ENCODE results near the gene MAPK8IP2. TPM values are rescaled to one million over a fixed set of nuclear protein-coding genes. Genes with fewer than 3 reads are reported as not detected.

MAPK8IP2 gene
- polyA plus RNA-seq, 1 of the 3 experiments (the other 2 are of a cell fraction), result 2.7 TPM

DNA sequence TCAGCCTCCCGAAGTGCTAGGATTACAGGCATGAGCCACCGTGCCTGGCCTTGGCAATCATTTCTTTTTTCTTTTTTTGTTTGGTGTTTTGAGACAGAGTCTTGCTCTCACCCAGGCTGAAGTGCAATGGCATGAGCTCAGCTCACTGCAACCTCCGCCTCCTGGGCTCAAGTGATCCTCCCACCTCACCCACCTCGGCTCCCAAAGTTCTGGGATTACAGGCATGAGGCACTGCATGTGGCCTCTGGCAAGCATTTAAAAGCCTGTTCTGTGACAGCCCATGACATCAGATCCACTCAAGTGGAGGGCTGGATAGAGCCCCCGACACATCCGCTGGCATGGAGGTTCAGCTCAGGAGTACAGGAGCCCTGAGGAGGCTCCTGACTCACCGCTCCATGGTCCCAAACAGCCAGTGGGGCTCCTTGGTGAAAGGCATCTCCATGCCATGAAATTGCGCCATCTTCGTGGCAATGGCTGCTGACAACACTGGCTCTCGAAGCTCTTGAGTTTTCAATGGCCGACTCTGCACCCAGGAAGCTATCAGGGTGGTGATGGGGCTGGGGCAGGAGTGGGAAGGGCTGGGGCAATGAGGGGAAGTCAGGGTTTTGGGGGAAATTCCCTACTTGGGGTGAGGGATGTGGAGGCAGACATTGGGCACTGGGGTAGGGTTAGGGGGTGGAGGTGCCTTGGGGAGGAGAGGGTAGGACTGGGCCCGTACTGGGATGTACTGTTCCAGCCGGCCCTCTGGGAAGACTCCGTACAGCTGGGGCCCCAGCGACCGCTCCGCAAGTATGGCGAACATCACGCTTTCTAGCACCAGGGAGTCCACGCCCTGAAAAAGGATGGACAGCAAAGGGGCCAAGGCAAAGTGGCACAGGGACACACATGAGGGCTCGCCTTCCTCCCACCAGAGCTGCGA is 19.3 kb upstream of the MAPK8IP2 start (continued):
- TF ChIP-seq, protein P1, sequence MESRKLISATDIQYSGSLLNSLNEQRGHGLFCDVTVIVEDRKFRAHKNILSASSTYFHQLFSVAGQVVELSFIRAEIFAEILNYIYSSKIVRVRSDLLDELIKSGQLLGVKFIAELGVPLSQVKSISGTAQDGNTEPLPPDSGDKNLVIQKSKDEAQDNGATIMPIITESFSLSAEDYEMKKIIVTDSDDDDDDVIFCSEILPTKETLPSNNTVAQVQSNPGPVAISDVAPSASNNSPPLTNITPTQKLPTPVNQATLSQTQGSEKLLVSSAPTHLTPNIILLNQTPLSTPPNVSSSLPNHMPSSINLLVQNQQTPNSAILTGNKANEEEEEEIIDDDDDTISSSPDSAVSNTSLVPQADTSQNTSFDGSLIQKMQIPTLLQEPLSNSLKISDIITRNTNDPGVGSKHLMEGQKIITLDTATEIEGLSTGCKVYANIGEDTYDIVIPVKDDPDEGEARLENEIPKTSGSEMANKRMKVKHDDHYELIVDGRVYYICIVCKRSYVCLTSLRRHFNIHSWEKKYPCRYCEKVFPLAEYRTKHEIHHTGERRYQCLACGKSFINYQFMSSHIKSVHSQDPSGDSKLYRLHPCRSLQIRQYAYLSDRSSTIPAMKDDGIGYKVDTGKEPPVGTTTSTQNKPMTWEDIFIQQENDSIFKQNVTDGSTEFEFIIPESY (IDR thresholded peaks at IDR 0.05; ENCODE audit: borderline replicate concordance, low read depth), result no peak
- no peak for TF ChIP-seq EP300 (IDR thresholded peaks at IDR 0.05; ENCODE audit: borderline replicate concordance in 1 of 2, low read depth in 1 of 2, low read length in 1 of 2)

DNA sequence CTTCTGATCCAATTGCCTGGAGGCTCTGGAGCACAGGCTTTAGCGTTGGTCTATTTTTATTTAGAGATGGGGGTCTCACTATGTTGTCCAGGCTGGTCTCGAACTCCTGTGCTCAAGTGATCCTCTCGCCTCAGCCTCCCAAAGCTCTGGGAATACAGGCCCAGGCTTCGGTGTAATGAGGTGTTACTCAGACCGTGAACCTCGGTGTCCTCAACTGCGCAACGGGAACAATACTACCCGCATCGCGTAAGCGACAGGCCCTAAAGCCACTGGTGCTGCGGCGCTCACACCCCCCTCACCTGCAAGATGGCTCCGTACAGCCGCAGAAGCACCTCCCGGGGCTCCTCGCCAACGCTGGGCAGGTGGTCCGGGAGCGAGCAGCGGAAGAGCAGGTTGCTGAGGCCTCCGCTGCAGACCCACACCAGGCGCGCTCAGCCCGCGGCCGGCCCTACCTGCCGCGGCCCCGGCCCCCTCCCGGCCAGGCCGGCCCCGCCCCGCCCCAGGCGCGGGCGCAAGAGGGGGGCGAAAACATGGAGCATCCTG is 18.6 kb upstream of the MAPK8IP2 start:
- Histone ChIP-seq H3K4me3 (ENCODE audit: low read depth in 2 of 2, low read length in 1 of 2) (peak overlapping the region; percentile 89 to 94), H3K9ac (peak overlapping the region; percentile 96), H3K9me3 (no peaks in the 10 kb centered on the region), H3K79me2 (ENCODE audit: insufficient read depth) (peaks cover 24% of the 10 kb centered on the region; the same call in 1 of the 2 replicates), H3K9me2 (no peaks in the 10 kb centered on the region), H3K27me3 (ENCODE audit: insufficient read depth) (no peaks in the 10 kb centered on the region), H2AFZ (ENCODE audit: low read depth) (peak overlapping the region; percentile 84; the same call in 1 of the 2 replicates), H3F3A (replicated peaks; ENCODE audit: insufficient read depth) (no peaks in the 10 kb centered on the region), H3K36me3 (replicated peaks in 1 of 2; ENCODE audit: control insufficient read depth in 1 of 2, insufficient read depth in 2 of 2, low read length in 1 of 2) (peaks cover 0 to 24% of the 10 kb centered on the region in 2 experiments), H4K20me1 (ENCODE audit: insufficient read depth) (no peaks in the 10 kb centered on the region), H3K4me2 (peak overlapping the region; percentile 90), H3K27ac (ENCODE audit: low read depth in 2 of 2, low read length in 1 of 2) (peak overlapping the region; percentile 83 to 96; a peak in 3 of 4 replicates), H3K4me1 (ENCODE audit: control insufficient read depth in 1 of 2, insufficient read depth in 2 of 2, low read depth in 1 of 2, low read length in 1 of 2) (peaks cover 0 to 14% of the 10 kb centered on the region in 2 experiments; a peak in 1 of 4 replicates)
- POLR2A ChIA-PET, result interaction anchor here (0.5 to 2.3 kb wide), 6 partner anchors 10 to 110 kb away, joined by 3 to 10 read pairs (median 4); partner anchors contain the start of gene SCO2
- no peak for DNase-seq
- WGBS (ENCODE audit: low lambda C conversion rate), result 25% methylated on average over 8 of the region's 39 CpGs
- CTCF ChIA-PET, result interaction anchor here (1.0 to 9.0 kb wide), 5 partner anchors 9 to 57 kb away, joined by 3 to 73 read pairs (median 6); partner anchors contain the start of genes SCO2 and SYCE3
- TF ChIP-seq EZH2phosphoT487 (IDR thresholded peaks at IDR 0.05; ENCODE audit: borderline replicate concordance, low read depth) (no peak), SIN3A (IDR thresholded peaks at IDR 0.05; ENCODE audit: borderline replicate concordance, low read depth, low read length) (no peak), GABPA (IDR thresholded peaks at IDR 0.05; ENCODE audit: low read depth) (no peak), RCOR1 (IDR thresholded peaks at IDR 0.05; ENCODE audit: low read length) (no peak), POLR2AphosphoS5 (IDR thresholded peaks at IDR 0.05; ENCODE audit: low read depth, low read length) (no peak), NRF1 (IDR thresholded peaks at IDR 0.05; ENCODE audit: low read depth, low read length) (no peak), TAF1 (IDR thresholded peaks at IDR 0.05; ENCODE audit: borderline replicate concordance, low read depth, low read length) (no peak), TEAD4 (IDR thresholded peaks at IDR 0.05; ENCODE audit: borderline replicate concordance, insufficient read depth) (no peak)
- TF ChIP-seq, protein P1 (IDR thresholded peaks at IDR 0.05; ENCODE audit: borderline replicate concordance, low read depth), result no peak
